Gastrocnemius medialis (tissue), 4 donors: Measurements from ENCODE around the gene SHC4. TPM values are rescaled to one million over a fixed set of nuclear protein-coding genes. Genes with fewer than 3 reads are reported as not detected.

Experiments used
- ATAC-seq, 2 donors: fragments of 150-250 bp; one replicate each; pipeline ENCODE4 v1.9.1; 2016
- DNase-seq, 2 donors: peaks; one replicate each; pipeline ENCODE4 v3.0.0-alpha.2; 2019
- H3K27ac ChIP-seq, 4 donors: fragments of 200-600 bp; sonication (generic); 1 replicate in 1 of 4; 2 replicates in 3 of 4; pipeline ENCODE4 v1.5.1; 2016 to 2018; ENCODE audit warnings: mild to moderate bottlenecking in 2 of 4, moderate library complexity in 1 of 4
- H3K27me3 ChIP-seq, 3 donors: fragments of 200-600 bp; sonication (generic) in 2 of 3; 1 replicate in 1 of 3; 2 replicates in 2 of 3; pipeline versions ENCODE4 v1.5.1 to v1.6.0; 2016 to 2019; ENCODE audit warnings: mild to moderate bottlenecking in 1 of 3, moderate library complexity in 1 of 3
- H3K36me3 ChIP-seq, 2 donors: fragments of 200-600 bp; sonication (generic) in 1 of 2; one replicate each; pipeline ENCODE4 v1.5.1; 2017 to 2018
- H3K4me1 ChIP-seq, 2 donors: fragments of 200-600 bp; sonication (generic) in 1 of 2; one replicate each; pipeline ENCODE4 v1.5.1; 2016 to 2017; ENCODE audit warnings: mild to moderate bottlenecking in 2 of 2
- H3K4me3 ChIP-seq, 4 donors: fragments of 200-600 bp; sonication (generic) in 3 of 4; 1 replicate in 1 of 4; 2 replicates in 3 of 4; pipeline ENCODE4 v1.5.1; 2016 to 2019; ENCODE audit warnings: mild to moderate bottlenecking in 2 of 4
- H3K9me3 ChIP-seq, 3 donors: fragments of 200-600 bp; sonication (generic) in 2 of 3; 1 replicate in 1 of 3; 2 replicates in 2 of 3; pipeline ENCODE4 v1.5.1; 2016 to 2019
- CTCF ChIP-seq, 5 experiments: fragments of 450-650 bp in 3 of 5; fragments of 200-600 bp in 2 of 5; sonication (generic) in 2 of 5; IDR thresholded peaks in 4 of 5; conservative IDR thresholded peaks in 1 of 5; 1 replicate in 4 of 5; 2 replicates in 1 of 5; pipeline ENCODE4 v1.5.1; 2016 to 2019; ENCODE audit warnings: antibody characterized with exemption in 5 of 5, mild to moderate bottlenecking in 3 of 5, moderate library complexity in 3 of 5
- POLR2A ChIP-seq, 2 donors: fragments of 450-650 bp; IDR thresholded peaks; one replicate each; pipeline ENCODE4 v1.6.1; 2017; ENCODE audit warnings: antibody characterized with exemption in 2 of 2, mild to moderate bottlenecking in 2 of 2, moderate library complexity in 2 of 2
- in situ Hi-C, 4 donors: fragments of 200-750 bp; cut with MboI; loops; one replicate each; pipeline versions ENCODE4 v1.15.0 to v1.8.0; 2017; ENCODE audit warnings: low sequenced_read_pairs in 4 of 4
- intact Hi-C: fragments of 100-400 bp; cut with DNase I; formaldehyde crosslinking; loops from one replicate; pipeline ENCODE4 v1.15.1; 2023; ENCODE audit warnings: low total_unique reads
- total RNA-seq, 4 donors: library from RNA; depleted of rRNA; stranded (reverse); fragments of >200 nt; gene quantifications; one replicate each; pipeline versions ENCODE4 v1.1.0 to v1.2.3, GENCODE V29; 2016

SHC4 gene
- total RNA-seq: under 1 TPM in 2 of 4 donors, not detected in 2; 0.29 to 0.39 TPM

- no peak for TF ChIP-seq CTCF (IDR thresholded peaks at IDR 0.05 in 4 of 5, conservative IDR thresholded peaks at IDR 0.05 in 1 of 5)
- no peak for TF ChIP-seq POLR2A (IDR thresholded peaks at IDR 0.05)
- Histone ChIP-seq H3K27me3 (no peaks in the 10 kb centered on the region), H3K36me3 (no peaks in the 10 kb centered on the region), H3K4me3 (peak within 1 kb of the TSS; percentile 53 to 65 (median 60)), H3K27ac (peak within 1 kb of the TSS in 3 of 4 donors; percentile 47 to 64 (median 58)), H3K4me1 (peaks cover 4 to 24% of the 10 kb centered on the region in 2 donors), H3K9me3 (no peaks in the 10 kb centered on the region)
- in situ Hi-C loops: loop anchor here in 1 of 4 donors (10.0 kb wide), 1 partner anchor 99 kb away; no protein-coding TSS in a partner anchor
- intact Hi-C loops: loop anchor here (1.0 to 5.0 kb wide), 4 partner anchors 12 to 151 kb away; partner anchors contain the start of genes CEP152 and EID1
- DNase-seq (peak; percentile 22 to 53), ATAC-seq (peak; percentile 81 to 84)
Observed at GRCh38 chr15:48963524-48964113, at the start of gene SHC4. Gene SHC4 (minus strand): TSS chr15:48963919. CDS start chr15:48963015, 904 bp downstream.

GRCh38 chr15:48999314-48999713 is 35.6 kb upstream of the SHC4 start:
- Histone ChIP-seq H3K4me1 (no peaks in the 10 kb centered on the region), H3K27ac (no peak overlapping the region), H3K36me3 (peaks cover 0 to 56% of the 10 kb centered on the region in 2 donors), H3K9me3 (no peaks in the 10 kb centered on the region), H3K27me3 (no peaks in the 10 kb centered on the region), H3K4me3 (no peak overlapping the region)
- intact Hi-C loops: no loop called here
- in situ Hi-C loops: no loop called here
- TF ChIP-seq CTCF (IDR thresholded peaks at IDR 0.05 in 4 of 5, conservative IDR thresholded peaks at IDR 0.05 in 1 of 5) (no peak), POLR2A (IDR thresholded peaks at IDR 0.05) (no peak)
- DNase-seq (no peak), ATAC-seq (no peak)

- no peak for TF ChIP-seq POLR2A (IDR thresholded peaks at IDR 0.05)
- TF ChIP-seq CTCF (IDR thresholded peaks at IDR 0.05 in 4 of 5, conservative IDR thresholded peaks at IDR 0.05 in 1 of 5): no peak
- H3K4me3 ChIP-seq: no peak overlapping the region
- ATAC-seq: no peak
- no peak for DNase-seq
- no peaks in the 10 kb centered on the region for H3K27me3 ChIP-seq
- H3K9me3 ChIP-seq: no peaks in the 10 kb centered on the region
- intact Hi-C loops (no loop called here), in situ Hi-C loops (no loop called here)
- peaks cover 4 to 71% of the 10 kb centered on the region in 2 donors for H3K36me3 ChIP-seq
- H3K4me1 ChIP-seq: no peaks in the 10 kb centered on the region
- H3K27ac ChIP-seq: no peak overlapping the region
Observed at GRCh38 chr15:48996276-48996675, 32.6 kb upstream of the SHC4 start.

- Histone ChIP-seq H3K27ac (no peak overlapping the region), H3K4me1 (no peaks in the 10 kb centered on the region), H3K4me3 (no peak overlapping the region), H3K9me3 (no peaks in the 10 kb centered on the region), H3K36me3 (peaks cover 4 to 55% of the 10 kb centered on the region in 2 donors), H3K27me3 (no peaks in the 10 kb centered on the region)
- intact Hi-C loops (no loop called here), in situ Hi-C loops (no loop called here)
- no peak for TF ChIP-seq POLR2A (IDR thresholded peaks at IDR 0.05)
- TF ChIP-seq CTCF (IDR thresholded peaks at IDR 0.05 in 4 of 5, conservative IDR thresholded peaks at IDR 0.05 in 1 of 5): no peak
- DNase-seq: no peak
- ATAC-seq: no peak
Observed at GRCh38 chr15:48993380-48993779, 29.7 kb upstream of the SHC4 start.
